GM21737 (cell line): ENCODE results near the gene SPTBN5.

Experiments
- ATAC-seq: cut with Tn5 transposase; IDR thresholded peaks from one replicate; pipeline ENCODE4 v1.9.1; 2021; ENCODE audit warnings: mild to moderate bottlenecking, moderate library complexity; ENCODE audit not compliant: unreplicated experiment

The SPTBN5 gene

DNA sequence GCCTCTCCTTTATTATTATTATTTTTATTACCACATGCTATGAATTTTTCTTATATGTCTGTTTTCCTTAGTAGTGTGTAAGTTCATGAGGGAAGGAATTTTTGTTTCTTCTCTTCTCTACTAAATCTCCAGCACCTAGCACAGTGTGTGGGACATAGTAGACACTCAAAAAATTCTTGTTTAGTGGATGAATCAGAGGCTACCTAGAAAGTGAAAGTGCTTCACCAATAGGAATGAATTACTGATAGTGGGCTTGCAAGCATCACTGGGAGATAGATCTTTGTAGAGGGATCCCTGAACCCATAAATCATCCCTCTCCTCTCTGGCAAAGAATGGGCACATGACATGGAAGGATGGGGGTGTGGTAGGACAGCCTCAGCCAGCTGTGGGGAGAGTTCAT lies 8.5 kb downstream of the SPTBN5 start:
- no peak for ATAC-seq

DNA sequence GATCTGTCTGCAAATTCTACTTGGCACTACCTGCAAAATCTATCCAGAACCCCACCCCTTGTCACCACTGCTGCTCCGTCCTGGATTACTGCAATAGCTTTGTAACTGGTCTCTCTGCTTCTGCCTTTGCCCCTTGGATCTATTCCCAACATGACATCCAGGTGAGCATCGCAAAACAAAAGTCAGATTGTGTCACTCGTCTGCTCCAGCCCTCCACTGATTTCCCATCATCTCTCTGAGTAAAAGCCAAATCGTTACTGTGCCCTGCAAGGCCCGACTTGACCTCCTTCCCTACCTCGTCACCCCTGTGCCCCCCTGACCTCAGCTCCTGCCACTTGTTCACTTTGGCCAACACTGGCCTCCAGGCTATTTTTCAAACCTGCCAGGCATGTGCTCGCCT lies 9.4 kb downstream of the SPTBN5 start:
- no peak for ATAC-seq

DNA sequence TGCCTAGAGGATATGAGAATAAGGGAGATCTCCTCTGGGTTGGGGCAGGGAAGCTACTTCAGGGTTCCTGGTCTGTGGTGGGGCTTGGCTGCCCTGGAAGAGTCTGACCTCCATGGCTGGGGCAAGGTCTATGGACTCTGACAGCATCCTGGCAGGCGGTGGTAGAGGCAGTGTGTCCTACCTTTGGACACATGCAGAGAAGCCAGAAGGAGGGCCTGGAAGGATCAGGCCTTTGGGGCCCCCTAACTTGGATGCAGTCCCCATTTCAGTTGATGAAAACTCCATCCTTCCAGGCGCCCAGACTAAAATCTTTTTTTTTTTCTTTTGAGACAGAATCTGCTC lies 10.4 kb downstream of the SPTBN5 start:
- ATAC-seq: no peak

DNA sequence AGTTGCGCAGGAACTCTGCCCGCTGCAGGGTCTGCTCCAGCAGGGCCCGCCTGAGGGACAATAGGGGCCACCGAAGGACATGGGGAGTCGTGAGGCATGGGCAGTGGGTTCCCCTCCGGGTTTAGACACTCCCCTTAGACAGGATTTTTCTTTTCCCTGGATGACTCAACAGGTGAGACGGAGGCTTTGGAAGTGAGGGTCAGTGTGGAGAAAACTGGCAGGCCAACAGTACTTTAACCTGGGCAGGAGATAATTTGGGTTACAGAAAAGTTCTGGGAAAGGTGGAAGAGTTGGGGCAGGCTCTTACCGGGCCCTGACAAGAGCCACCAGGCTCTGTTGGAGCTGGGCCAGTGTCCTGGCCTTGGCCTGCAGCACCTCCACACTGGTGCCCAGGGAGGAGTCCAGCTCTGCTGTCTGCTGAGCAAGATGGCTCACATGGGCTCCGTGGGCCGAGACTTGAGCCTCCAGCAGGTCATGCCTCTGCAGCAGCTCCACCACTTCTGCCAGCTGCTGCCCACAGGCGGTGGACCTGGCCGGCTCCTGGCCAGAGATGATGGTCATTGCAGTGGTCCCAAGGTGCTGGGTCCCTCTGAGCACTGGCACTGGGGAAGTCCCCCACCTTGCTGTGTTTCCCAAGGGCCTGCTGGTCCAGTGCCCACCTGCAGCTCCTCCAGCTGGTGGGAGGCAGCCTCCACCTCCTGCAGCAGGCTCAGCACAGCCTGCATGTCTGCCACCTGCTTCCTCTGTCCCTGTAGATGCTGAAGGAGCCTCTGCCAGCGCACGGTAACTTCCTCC lies 11.0 kb downstream of the SPTBN5 start:
- ATAC-seq: no peak

DNA sequence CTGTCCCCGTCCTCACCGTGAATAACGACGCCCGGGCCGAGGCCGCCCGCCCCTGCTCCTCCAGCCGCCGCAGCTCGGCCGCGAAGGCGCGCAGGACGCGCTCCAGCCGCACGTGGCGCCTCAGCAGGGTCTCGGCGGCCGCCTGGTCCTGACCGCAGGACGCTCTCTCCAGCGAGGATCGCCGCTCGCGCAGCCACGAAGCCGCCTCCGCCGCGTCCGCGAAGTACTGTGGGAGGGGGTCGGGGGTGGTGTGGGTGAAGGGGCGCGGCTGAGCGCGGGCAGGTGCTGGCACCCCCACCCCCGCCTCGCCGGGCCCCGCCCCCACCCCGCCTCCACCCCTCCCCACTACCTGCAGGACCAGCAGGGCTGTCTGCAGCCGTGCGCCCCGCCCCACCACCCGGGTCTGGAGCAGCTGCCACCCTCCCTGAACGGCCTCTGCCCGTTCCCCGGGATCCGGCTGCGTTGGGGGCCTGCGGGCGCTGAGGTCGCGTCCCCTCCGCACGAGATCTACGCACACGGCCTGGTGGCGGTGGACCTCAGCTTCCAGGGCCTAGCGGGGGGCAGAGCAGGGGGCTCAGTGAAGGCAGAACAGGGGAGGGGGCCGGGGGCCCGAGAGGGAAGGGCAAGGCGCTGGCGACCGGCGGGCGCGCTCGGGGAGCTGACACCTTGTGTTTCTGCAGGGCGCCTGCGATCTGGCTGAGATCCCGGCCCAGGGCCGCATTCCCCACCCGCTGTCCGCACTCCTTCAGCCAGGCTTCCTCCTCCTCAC lies 11.7 kb downstream of the SPTBN5 start:
- no peak for ATAC-seq

DNA sequence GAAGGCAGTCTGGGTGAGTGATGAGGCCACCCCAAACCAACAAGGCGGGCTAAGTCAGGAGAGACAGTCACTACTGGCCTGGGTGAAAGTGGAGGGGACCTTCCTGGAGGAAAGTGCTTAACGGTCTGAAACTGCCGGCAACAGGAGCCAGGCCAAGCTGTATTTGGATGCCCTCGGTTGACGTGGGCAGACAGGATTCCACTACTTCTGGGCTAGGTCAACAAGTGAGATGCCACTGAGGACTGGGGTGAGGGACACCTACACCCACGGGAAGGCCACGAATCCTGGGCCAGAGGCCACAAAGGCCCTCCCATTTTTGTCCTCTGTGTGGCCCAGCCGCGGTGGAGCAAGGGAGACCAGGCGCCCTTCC lies 12.3 kb downstream of the SPTBN5 start:
- no peak for ATAC-seq

DNA sequence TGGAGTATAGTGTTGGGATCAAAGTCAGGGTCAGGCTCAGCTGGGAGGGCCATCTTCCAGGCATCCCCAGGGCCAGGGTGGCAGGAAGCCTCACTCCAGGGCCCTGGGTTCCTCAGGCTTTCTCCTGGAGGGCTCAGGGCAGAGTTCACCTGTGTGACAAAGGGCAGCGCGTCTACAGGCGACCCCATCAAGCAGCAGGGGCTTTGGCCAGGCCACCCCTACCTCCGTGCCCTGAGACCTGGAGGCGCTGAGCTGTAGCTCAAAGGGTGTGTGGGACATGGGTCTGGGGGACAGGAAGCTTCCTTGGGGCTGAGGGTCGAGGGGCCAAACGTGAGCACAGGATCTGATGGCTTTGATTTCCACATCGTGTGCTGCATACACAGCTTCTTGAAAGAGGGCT lies 12.8 kb downstream of the SPTBN5 start:
- ATAC-seq: no peak

DNA sequence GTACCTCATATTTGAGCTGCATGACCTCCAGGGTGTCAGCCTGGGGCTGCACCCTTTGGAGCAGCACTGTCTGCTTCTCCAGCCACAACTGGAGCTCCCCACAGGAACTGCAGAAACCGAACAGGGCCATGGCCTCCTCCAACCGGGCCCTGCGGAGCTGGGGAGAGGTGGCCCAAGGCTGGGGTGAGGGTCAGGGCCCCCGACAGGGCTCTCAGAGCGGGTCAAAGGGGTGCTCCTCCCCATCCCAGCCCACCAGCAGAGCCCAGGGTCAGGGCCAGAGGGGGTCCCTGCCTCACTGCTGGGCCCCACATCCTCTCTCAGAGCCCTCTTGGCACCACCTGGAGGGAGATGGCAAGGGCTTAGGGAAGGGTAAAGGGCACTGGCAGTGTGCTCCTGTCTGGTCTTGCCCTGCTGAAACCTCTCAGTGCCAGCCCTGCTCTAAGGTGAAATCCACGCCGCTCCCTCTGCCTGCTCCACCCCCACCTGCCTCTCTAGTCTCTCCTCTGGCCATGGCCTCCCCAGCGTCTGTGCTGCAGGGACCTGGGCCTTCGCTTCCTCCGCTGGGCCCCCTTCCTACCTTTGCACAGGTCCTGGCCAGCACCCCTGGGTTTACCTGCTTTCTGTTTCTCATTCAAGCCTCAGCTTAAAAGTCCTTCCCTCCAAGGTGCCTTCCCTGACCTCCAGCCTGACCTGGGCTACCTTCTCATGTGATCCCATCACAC lies 13.5 kb downstream of the SPTBN5 start:
- no peak for ATAC-seq

DNA sequence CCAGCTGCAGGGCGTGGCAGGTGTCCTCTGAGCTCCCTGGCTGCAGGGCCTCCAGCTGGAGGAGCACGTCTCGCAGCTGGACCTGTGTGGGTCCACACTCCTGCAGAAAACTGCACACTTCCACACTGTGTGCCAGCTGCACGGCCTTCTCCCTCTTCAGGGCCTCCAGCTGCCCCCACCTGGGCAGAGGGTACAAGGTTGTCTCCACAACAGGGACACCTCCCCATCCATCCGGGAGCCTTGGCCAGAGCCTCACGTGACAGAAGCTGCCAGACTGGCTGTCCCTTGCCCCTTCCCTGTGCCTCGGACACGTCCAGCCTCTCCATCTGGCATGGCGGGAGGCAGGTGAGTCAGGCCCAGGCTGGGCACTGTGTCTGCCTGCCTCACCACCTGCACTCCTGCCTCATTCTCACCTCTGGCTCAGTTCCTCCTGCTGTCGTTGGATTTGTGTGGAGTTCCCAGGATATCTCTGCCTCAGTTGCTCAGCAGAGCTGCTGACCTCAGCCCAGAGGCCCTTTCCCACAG lies 14.5 kb downstream of the SPTBN5 start:
- ATAC-seq: no peak

DNA sequence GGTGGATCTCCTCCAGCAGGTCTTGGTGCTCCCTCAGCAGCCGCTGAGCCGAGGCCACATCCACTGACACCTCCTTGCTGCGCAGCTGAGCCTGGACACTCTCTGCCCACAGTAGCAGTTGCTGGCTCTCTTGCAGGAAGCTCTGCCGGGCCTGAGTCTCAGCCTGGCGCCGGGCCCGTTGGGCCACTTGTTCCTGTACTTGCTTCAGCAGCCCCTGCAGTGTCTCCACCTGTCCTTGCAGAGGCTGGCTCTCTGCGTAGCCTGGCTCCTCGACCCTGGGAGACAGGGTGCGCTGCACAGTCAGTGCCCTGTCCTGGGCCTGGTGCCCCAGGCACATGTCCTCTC lies 15.5 kb downstream of the SPTBN5 start:
- no peak for ATAC-seq

DNA sequence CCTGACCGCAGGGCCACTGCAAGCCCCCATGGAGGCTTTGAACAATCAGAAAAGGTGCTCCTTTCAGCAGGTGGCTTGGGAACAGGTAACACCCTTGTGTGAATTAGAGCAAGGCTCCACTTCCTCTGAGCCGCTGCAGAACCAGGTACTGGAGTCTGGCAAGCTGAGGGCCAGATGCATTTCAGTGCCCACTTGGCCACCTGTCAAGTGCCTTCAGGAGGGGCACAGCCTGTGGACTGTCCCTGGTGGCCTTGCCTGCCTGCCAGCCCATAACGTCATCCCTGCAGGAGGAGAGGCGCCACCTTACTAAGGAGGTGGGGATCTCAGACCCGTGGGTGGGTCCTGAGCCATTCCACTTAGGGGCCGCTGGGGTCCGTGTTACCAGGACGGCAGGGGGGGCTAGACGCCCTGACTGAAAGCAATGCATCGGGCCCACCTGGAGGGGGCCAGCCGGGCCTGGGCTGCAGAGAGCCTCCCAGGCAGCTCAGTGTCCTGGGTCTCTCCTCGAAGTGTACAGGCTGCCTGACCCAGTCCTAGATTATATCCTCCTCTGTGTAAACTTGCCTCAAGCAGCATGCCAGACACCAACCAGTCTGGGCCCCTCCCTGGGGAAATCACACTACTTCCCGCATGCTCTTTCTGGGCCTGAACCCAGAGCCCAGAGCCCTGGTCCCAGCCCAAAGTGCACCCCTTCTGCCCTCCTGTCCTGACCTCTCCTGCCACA lies 16.1 kb downstream of the SPTBN5 start:
- ATAC-seq: no peak

DNA sequence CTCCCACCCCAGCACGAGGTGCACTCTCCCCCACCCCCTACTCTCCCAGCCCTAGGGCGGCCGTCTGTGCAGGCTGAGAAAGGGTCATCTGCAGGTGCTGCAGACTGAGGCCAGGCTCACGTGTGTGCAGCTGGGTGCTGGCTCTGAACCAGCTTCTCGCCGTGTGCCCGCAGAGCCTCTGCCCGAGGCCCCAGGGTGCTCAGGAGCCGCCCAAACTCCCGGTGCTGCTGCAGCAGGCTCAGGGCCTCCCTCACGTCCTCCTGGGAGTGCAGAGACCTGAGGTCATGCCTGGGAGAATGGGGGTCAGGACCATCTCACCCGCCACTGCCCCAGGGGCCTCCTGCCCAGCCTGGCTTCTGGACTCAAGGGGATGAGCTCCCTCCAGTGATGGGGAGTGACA lies 17.2 kb downstream of the SPTBN5 start:
- no peak for ATAC-seq

DNA sequence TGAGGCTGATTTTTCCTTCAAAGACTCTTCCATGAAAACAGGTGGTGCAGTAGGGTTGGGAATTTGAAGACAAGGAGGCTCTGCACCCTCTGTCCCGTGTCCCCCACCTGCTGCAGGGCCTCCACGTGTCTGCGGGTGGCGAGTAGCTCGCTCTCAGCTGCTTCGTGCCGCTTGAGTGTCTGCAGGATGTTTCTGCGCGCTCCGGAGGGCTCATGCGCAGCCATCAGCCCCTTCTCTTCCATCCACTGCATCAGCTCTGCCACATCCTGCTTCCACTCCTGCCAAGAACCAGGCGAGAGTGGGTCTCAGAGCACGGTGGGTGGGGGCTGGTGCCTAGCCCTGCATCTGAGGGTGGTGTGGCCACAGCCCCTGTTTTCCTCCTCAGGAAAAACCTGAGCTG lies 17.8 kb downstream of the SPTBN5 start:
- ATAC-seq: no peak

DNA sequence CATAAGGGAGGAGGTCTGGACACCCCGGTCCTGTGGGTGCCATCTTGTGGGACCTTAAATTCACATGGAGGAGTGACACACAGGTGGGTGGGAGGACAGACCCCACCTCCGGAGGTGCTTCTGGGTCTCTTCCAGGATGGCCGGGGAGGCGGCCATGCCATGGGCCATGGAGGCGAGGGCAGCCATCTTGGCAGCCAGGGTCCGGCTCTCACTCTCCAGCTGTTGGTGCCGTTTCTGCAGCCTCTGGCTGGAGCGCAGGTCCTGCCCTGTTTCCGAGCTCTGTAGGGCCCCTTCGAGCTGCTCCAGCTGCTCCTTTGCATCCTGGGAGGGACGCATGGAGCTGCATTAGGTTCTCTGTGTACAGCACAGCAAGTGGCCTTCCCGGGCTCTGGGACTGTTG lies 19.1 kb downstream of the SPTBN5 start:
- no peak for ATAC-seq

DNA sequence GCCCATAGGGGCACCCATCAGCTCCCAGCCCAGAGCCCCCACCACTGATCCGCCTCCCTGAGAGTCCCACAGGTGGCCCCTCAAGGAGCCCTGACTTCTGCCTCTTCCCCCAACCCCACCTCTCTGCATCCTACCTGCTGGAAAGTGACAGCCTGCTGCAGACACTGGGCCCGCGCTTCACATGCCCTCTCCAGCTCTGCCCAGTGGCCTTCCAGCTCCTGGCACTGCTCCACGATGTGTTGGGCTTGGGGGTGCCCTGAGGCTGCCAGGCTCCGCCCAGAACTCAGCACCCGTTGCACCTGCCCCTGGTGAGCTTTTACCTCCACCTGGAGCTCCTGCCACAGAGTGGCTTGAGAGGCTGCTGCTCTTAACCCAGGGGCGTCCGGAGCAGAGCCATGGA lies 20.1 kb downstream of the SPTBN5 start:
- ATAC-seq: no peak

DNA sequence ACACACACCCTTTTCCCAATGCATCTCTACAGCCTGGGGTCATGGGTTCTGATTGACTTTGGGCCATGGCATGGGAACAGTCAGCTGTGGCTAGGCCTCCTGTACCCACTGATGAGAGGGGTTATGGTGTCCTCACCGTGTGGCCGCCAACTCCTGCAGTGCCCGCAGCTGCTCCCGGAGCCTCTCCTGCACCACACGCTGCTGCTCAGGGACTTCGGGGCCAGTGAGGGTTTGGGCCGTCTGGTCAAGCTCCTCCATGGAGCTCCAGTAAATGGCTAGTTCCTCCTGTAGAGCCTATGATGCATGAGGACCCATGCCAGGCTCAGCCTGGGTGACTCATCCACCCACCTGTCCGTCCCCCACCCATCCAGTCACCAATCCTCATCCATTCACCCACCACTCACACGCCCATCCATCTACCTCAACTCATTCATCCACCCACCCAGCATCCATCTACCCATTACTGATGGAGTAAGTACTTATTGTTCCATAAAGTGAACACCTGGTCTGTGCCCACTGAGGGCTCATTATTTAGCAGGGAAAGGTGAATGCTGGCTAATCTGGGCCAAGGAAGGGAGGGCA lies 21.6 kb downstream of the SPTBN5 start:
- ATAC-seq: no peak

DNA sequence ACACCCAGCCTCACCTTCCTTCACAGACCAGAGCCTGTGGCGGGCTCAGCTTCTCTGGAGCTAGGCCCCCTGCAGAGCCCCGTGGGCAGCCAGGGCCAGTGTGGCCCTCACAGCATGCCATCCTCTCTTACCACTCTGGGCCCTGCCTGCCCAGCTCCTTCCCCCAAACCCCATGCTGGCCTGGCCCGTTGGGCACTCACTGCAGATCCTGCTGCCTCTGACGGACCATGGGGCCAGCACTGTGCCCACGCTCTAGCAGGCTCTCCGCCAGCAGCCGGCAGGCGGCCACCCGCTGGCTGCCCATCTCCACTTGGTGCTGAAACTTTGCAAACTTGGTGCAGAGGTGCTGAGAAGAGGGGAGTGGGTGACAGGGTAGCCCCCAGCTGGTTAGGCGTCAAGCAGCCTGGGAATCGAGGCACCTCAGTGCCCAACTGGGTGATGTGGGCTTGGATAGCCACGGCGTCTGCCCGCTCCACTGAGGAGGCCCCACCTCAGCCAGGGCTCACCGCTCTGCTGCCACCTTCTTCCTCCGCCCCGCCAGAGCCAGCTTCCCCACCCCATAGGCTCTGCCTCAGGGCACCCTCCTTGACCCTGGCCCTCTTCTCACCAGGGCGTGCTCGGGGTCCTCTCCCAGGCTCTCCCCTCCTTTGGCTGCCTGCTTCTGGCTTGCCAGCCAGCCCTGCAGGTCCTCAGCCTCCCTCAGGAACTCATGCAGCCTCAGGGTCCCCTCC lies 22.5 kb downstream of the SPTBN5 start:
- ATAC-seq: no peak

DNA sequence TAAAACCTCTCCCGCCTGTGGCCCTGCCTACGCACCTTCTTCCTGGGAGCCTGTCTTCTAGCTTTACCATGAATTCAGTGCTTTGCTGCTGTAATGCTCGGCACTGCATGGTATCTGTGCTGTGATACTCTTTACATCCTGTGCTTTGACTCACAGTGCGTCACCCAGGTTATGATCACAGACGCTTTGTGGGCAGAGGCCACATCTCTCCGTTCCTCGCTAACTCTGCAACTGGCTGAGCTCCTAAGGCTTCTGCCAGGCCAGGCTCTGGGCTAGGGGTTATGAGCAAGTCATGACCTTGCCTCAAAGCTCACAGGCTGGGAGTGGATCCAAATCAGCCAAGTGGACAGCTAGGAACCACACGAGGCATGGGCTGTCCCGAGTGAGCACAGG lies 23.2 kb downstream of the SPTBN5 start:
- ATAC-seq: no peak

DNA sequence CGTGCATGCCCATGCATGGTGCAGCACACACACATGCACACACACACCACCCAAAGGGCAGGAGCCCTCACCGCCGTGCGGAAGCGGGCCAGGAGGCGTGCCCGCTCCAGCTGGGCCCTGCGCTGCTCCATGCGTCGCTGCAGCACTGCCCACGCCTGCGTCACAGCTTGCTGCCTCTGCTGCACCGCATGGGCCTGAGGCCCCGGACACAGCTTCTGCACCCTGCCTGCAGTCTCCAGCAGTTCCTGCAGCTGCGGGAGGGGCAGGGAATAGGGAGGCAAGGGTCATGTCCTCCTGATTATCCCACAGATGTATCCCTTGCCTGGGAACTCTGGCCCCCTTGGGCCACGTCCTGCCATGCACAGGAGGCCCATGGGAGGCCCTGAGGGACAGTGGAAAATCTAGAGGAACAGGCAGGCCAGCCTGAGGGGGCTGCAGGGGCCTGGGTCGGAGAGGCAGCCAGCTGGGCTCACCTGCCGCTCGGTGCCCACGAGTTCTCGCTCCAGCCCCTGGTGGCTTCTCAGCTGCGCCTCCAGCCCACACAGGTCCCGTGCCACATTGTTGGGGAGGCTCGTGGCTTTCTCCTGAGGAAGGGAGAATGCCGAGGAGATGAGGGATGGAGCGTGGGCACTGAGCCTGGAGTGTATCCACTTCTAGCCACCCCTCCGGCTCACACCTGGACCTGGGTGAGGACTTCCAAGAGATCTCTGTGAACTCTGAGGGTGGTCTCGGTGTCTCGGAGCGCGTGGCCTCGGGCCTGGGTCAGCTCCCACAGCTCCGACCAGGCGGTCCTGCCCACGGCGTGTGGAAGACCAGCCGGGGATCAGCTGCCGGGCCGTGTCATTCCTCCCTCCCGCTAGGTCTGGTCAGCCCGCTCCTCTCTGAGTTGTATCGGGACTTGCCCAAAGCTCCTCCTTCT lies 23.8 kb downstream of the SPTBN5 start:
- no peak for ATAC-seq
